Natural killer cell (primary cell): ENCODE measurements around the gene NUDT3. TPM values are rescaled to one million over a fixed set of nuclear protein-coding genes. Genes with fewer than 3 reads are reported as not detected.

ENCODE experiments used
- ATAC-seq, 3 donors: fragments of 150-1000 bp in 2 of 3; fragments of 200-7000 bp in 1 of 3; cut with Tn5 transposase; 1 replicate in 1 of 3; 2 replicates in 2 of 3; pipeline ENCODE4 v1.10.0; 2021; ENCODE audit warnings: mild to moderate bottlenecking in 2 of 3, moderate library complexity in 2 of 3
- DNase-seq, 2 donors: peaks; one replicate each; pipeline versions ENCODE4 v3.0.0 to v3.0.0-alpha.2; 2013 to 2021; ENCODE audit warnings: mixed read lengths in 1 of 2
- H3K27ac ChIP-seq: one replicate; pipeline ENCODE4 v1.5.1; 2013; ENCODE audit warnings: mild to moderate bottlenecking, low read length
- H3K27me3 ChIP-seq: one replicate; pipeline ENCODE4 v1.6.1; 2013; ENCODE audit warnings: low read length; ENCODE audit not compliant: control insufficient read depth, insufficient read depth
- H3K36me3 ChIP-seq: one replicate; pipeline ENCODE4 v1.6.1; 2013; ENCODE audit warnings: low read length; ENCODE audit not compliant: control insufficient read depth, insufficient read depth
- H3K4me1 ChIP-seq: one replicate; pipeline ENCODE4 v1.6.1; 2013; ENCODE audit warnings: low read length; ENCODE audit not compliant: control insufficient read depth, insufficient read depth
- H3K4me3 ChIP-seq: one replicate; pipeline ENCODE4 v1.5.1; 2013; ENCODE audit warnings: low read length
- H3K9me3 ChIP-seq: one replicate; pipeline ENCODE4 v1.6.1; 2013; ENCODE audit warnings: low read length; ENCODE audit not compliant: control insufficient read depth, insufficient read depth
- H3K27ac Mint-ChIP-seq, 2 donors: one replicate each; pipeline ENCODE4 v1.8.0; 2022; ENCODE audit warnings: mild to moderate bottlenecking in 2 of 2, mixed read lengths in 2 of 2, moderate library complexity in 1 of 2
- H3K27me3 Mint-ChIP-seq, 2 donors: one replicate each; pipeline ENCODE4 v1.8.0; 2022; ENCODE audit warnings: low read depth in 2 of 2, mixed read lengths in 2 of 2
- H3K36me3 Mint-ChIP-seq: one replicate; pipeline ENCODE4 v1.8.0; 2022; ENCODE audit warnings: mixed read lengths
- H3K4me1 Mint-ChIP-seq, 2 donors: one replicate each; pipeline ENCODE4 v1.8.0; 2022; ENCODE audit warnings: mixed read lengths in 2 of 2
- H3K4me3 Mint-ChIP-seq: one replicate; pipeline ENCODE4 v1.8.0; 2022; ENCODE audit warnings: mild to moderate bottlenecking, moderate library complexity, mixed read lengths
- H3K9me3 Mint-ChIP-seq, 2 donors: one replicate each; pipeline ENCODE4 v1.8.0; 2022; ENCODE audit warnings: mixed read lengths in 2 of 2
- WGBS: methylation state at CpG from one replicate; pipeline ENCODE4 v1.1.7; 2013; ENCODE audit warnings: missing lambda C conversion rate; ENCODE audit not compliant: insufficient coverage; 5-methylcytosine and 5-hydroxymethylcytosine counted together
- intact Hi-C: fragments of 100-400 bp; cut with micrococcal nuclease; formaldehyde crosslinking; loops from one replicate; pipeline ENCODE4 v1.14.2; 2022
- total RNA-seq, 4 donors: library from RNA; stranded (reverse); fragments of 120-200 nt in 1 of 4; gene quantifications; one replicate each; pipeline versions ENCODE4 v1.2.3 to v1.2.4, GENCODE V29; 2013 to 2022
- TF ChIP-seq, protein P1 (sequence below): fragments of 200-600 bp; IDR thresholded peaks from one replicate; pipeline ENCODE4 v1.8.0; 2022; ENCODE audit warnings: antibody characterized with exemption

NUDT3 gene
- total RNA-seq, 3 donors from 2014 or later (not counting 1 experiment from before 2014, with no cell fraction given), result 22.0 to 26.3 (median 26.1) TPM

- H3K27ac Mint-ChIP-seq, result no peak overlapping the region
- ATAC-seq, result no peak
- H3K27ac ChIP-seq, result no peak overlapping the region
Observed at GRCh38 chr6:34350934-34351217, 41.6 kb downstream of the NUDT3 start.

DNA sequence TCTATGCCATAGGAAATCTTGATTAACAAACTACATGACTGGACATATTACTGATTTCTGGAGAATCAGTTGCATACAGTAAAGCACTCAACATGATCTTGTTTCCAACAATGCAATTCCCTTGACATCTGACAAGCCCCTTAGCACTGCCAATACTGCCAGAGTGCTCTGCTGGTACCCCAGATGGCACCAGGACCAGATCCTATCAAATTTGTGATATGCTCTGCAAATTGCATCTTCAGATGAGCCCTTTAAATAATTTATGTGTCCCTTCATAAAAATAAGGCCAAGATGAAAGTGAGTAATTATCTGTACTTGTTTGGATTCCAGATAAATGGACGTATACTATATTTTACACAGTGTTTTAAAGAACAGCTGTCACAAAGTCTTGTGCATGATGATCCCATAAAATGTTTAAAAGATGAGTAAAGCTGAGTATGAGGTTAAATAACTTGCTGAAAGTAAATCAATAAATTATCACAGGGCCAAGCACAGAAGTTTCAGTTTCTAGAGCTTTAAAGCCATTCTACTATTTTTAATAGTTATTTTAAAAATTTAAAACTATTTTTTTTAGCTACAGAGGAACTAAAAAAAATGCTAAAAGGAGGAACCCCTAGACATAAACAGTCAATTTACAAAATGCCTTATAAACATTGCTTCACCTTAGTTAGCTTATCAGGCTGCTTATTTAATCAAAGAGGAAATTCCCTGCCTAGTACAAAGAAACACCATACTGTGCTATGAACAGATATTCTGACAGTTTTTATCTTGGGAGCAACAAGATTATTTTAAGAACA is 42.1 kb downstream of the NUDT3 start:
- no peak for DNase-seq
- Mint-ChIP-seq H3K4me3 (no peak overlapping the region), H3K4me1 (peaks cover 19 to 23% of the 10 kb centered on the region in 2 donors), H3K9me3 (no peaks in the 10 kb centered on the region), H3K27me3 (no peaks in the 10 kb centered on the region), H3K36me3 (no peaks in the 10 kb centered on the region), H3K27ac (no peak overlapping the region)
- intact Hi-C loops, result no loop called here
- H3K27me3 ChIP-seq, result no peaks in the 10 kb centered on the region
- no peak overlapping the region for H3K27ac ChIP-seq
- H3K4me1 ChIP-seq, result no peaks in the 10 kb centered on the region
- WGBS, result no CpG with 5 or more reads among the region's 1 CpG
- H3K36me3 ChIP-seq, result no peaks in the 10 kb centered on the region
- TF ChIP-seq, protein P1, sequence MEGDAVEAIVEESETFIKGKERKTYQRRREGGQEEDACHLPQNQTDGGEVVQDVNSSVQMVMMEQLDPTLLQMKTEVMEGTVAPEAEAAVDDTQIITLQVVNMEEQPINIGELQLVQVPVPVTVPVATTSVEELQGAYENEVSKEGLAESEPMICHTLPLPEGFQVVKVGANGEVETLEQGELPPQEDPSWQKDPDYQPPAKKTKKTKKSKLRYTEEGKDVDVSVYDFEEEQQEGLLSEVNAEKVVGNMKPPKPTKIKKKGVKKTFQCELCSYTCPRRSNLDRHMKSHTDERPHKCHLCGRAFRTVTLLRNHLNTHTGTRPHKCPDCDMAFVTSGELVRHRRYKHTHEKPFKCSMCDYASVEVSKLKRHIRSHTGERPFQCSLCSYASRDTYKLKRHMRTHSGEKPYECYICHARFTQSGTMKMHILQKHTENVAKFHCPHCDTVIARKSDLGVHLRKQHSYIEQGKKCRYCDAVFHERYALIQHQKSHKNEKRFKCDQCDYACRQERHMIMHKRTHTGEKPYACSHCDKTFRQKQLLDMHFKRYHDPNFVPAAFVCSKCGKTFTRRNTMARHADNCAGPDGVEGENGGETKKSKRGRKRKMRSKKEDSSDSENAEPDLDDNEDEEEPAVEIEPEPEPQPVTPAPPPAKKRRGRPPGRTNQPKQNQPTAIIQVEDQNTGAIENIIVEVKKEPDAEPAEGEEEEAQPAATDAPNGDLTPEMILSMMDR, result no peak
- H3K4me3 ChIP-seq, result no peak overlapping the region
- H3K9me3 ChIP-seq, result no peaks in the 10 kb centered on the region
- peak in 1 of 3 donors; percentile 58 for ATAC-seq

More at GRCh38 chr6:34350934-34351217, 41.6 kb downstream of the NUDT3 start:
- no peaks in the 10 kb centered on the region for H3K9me3 Mint-ChIP-seq
- no peak overlapping the region for H3K4me3 Mint-ChIP-seq
- Histone ChIP-seq H3K27me3 (no peaks in the 10 kb centered on the region), H3K4me3 (no peak overlapping the region), H3K36me3 (no peaks in the 10 kb centered on the region), H3K4me1 (no peaks in the 10 kb centered on the region), H3K9me3 (no peaks in the 10 kb centered on the region)
- no peak for DNase-seq
- TF ChIP-seq, protein P1, result no peak
- no peaks in the 10 kb centered on the region for H3K36me3 Mint-ChIP-seq
- intact Hi-C loops, result no loop called here
- 93% methylated on average over 6 of the region's 7 CpGs for WGBS
- H3K27me3 Mint-ChIP-seq, result no peaks in the 10 kb centered on the region
- peaks cover 19 to 23% of the 10 kb centered on the region in 2 donors for H3K4me1 Mint-ChIP-seq

DNA sequence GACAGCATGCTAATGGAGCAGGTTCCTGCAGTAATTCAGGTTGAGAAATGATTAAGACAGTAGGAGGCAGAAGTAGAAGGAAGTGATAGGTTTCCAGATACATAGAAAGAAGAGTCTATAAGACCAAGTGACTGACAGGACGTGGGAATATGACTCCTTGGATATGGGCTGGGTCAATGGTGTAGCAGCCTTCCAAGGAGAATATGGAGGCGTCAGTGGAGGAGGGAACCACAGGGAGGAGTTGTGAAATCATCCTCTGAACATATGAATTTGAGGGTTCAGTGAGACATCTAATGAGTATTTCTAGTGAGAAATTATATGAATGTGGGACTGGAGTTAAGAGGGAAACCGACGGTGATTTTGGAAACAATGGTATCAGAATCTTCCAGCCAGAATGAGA is 43.3 kb downstream of the NUDT3 start:
- intact Hi-C loops, result no loop called here
- H3K27ac ChIP-seq, result no peak overlapping the region
- TF ChIP-seq, protein P1, result no peak
- no peaks in the 10 kb centered on the region for H3K4me1 ChIP-seq
- peaks cover 22 to 29% of the 10 kb centered on the region in 2 donors for H3K4me1 Mint-ChIP-seq
- no peak for DNase-seq
- no peaks in the 10 kb centered on the region for H3K9me3 ChIP-seq
- H3K4me3 Mint-ChIP-seq, result no peak overlapping the region
- H3K36me3 Mint-ChIP-seq, result no peaks in the 10 kb centered on the region
- WGBS, result 92% methylated on average over 4 of the region's 4 CpGs
- H3K27ac Mint-ChIP-seq, result peak overlapping the region in 1 of 2 donors; percentile 46
- no peaks in the 10 kb centered on the region for H3K27me3 ChIP-seq
- no peak for ATAC-seq
- H3K4me3 ChIP-seq, result no peak overlapping the region
- H3K27me3 Mint-ChIP-seq, result no peaks in the 10 kb centered on the region
- H3K36me3 ChIP-seq, result no peaks in the 10 kb centered on the region
- H3K9me3 Mint-ChIP-seq, result no peaks in the 10 kb centered on the region

DNA sequence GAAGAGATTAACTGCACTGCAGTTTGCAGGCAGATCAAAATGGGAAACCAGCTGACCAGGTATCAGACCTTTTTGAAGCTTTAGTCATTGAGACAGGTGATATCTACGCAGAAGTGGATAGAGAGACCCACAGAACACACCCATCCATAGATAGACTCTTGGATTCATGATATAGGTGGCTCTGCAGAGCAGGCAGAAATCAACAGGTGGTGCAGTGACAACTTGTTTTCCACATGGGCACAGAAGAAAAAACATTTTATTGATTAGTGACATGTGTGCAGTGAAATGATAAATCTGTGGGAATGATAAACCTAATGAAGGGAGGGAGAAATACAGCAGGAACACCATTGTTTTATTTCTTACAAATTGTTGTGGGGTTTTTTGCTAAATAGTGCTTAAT is 45.2 kb downstream of the NUDT3 start:
- no peak for DNase-seq
- TF ChIP-seq, protein P1, result no peak
- no peak overlapping the region for H3K27ac Mint-ChIP-seq
- Histone ChIP-seq H3K27ac (no peak overlapping the region), H3K27me3 (no peaks in the 10 kb centered on the region), H3K9me3 (no peaks in the 10 kb centered on the region), H3K4me1 (no peaks in the 10 kb centered on the region), H3K36me3 (no peaks in the 10 kb centered on the region), H3K4me3 (no peak overlapping the region)
- no peaks in the 10 kb centered on the region for H3K36me3 Mint-ChIP-seq
- intact Hi-C loops, result no loop called here
- H3K4me3 Mint-ChIP-seq, result no peak overlapping the region
- no peaks in the 10 kb centered on the region for H3K27me3 Mint-ChIP-seq
- no CpG with 5 or more reads among the region's 1 CpG for WGBS
- H3K9me3 Mint-ChIP-seq, result no peaks in the 10 kb centered on the region
- H3K4me1 Mint-ChIP-seq, result peaks cover 34 to 37% of the 10 kb centered on the region in 2 donors
- no peak for ATAC-seq
